GM19455 (cell line): Measurements from ENCODE around the gene RYR1.
"Not testable (repeated sequence)": the region's sequence is repeated elsewhere in the genome, so short reads cannot be mapped to it uniquely, and the experiment has no call there.

Experiments used
- ATAC-seq: cut with Tn5 transposase; IDR thresholded peaks from one replicate; pipeline ENCODE4 v1.9.1; 2021; ENCODE audit not compliant: unreplicated experiment

The RYR1 gene

DNA sequence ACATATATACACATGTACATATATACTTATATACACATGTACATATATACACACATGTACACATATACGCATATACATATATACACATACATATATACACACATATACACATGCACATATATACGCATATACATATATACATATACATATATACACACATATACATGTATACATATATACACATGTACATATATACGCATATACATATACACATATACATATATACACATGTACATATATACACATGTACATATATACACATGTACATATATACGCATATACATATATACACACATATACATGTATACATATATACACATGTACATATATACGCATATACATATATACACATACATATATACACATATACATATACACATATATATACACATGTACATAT, 169.4 kb downstream of the RYR1 start:
- ATAC-seq: not testable (repeated sequence)

DNA sequence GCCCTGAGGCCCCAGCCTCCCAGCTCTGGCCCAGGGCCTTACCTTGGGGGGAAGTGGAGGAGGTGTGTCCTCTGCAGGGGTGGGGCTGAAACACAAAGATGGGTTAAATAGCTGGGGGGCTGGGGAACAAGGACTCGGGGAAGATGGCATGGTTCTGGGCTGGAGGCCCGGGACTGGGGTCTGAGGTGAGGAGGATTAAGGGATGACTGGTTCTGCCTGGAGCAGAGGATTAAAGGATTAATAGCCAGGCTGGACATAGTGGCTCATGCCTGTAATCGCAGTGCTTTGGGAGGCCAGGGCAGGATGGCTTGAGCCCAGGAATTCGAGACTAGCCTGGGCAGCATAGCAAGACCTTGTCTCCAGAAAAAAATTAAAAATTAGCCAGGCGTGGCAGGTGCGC, 172.6 kb downstream of the RYR1 start:
- no peak for ATAC-seq

DNA sequence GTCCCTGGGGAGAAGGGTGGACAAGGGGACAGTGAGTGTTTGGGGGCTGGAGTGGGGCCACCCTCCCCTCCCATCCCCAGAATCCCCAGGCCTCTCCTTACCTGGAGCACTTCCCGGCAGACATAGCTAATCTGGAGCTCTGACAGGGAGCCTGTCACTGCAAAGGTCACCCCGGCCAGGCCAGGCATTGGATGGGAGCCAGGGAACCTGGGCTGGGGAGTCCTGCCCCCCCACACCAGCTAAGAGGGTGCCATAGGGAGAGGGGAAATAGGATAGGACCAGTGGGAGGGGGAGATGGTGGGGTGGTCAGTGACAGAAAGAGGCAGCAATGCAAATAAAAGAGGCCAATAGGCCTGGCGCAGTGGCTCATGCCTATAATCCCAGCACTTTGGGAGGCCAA, 180.8 kb downstream of the RYR1 start:
- no peak for ATAC-seq

- no peak for ATAC-seq
These were observed 181.6 kb downstream of the RYR1 start for GRCh38 chr19:38615007-38615581.

- no peak for ATAC-seq
These were observed 182.8 kb downstream of the RYR1 start for GRCh38 chr19:38616265-38616664.

DNA sequence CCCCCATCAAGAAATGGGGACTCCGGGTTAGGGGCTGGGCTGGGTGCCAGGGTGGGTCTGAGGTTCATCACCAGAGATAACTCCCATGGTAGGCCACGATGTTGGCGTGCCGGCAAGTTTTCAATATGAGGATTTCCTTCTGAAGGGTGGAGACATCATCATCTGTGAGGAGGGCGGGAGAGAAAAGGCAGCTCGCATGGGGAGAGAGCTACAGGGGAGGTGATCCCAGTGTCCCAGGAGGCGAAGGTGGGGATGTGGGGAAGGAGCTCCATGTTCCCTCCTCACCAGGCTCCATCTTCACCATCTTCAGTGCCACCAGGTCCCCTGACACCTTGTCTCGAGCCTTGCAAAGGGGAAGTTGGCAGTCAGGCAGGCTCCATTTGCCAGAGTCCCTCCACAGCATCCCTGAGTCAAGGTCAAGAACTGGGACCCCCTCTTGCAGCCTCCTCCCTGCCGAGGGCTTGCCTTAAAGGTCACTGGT, 183.8 kb downstream of the RYR1 start:
- ATAC-seq: no peak

DNA sequence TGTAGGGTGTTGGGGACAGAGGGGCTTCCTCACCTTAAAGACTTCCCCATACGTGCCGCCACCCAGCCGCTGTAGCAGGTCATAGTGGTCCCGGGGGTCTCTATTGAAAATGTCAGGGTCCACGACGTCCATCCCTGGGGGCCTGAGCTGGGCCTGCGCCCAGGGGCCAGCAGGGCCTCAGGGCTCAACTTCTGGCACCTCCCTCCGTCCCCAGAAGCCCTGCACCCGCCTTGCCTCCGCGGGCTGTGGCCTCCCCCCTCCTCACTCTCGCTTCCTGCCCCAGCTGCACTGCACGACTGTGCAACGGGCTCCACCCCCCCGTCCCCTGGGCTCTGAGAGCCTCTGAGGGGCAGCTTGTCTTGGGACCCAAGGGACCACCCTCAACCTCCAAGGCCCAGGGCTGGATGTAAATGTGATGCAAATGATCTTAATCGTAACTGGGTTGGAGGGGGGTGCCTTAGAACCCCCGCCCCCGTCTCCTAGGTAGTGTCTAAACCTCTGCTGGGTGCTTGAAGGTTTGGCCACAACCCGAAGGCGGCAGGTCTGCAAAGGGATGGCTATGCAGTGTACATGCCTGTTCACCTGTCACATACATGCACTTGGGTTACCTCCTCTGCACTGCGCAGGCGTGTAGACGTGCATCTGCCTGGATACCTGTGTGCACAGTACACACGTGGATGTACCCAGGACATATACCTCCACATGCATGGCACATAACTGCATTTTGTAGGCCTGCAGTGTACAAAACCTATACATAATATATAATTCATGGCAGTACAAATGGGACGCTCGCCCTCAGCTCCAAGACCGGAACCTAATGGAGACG, 184.5 kb downstream of the RYR1 start, which contains the start of gene MAP4K1:
Gene MAP4K1, minus strand, starts transcription at position 190 of the 826 bp plus-strand sequence. Its CDS starts 58 bp downstream, at position 132.
- peak; percentile 56 for ATAC-seq

- ATAC-seq: peak; percentile 46
These were observed 185.3 kb downstream of the RYR1 start, which contains the start of gene EIF3K for GRCh38 chr19:38618590-38619360. Gene EIF3K (plus strand): TSS chr19:38619188. CDS start chr19:38619269, 81 bp downstream.

- peak; percentile 11 for ATAC-seq
These were observed 186.1 kb downstream of the RYR1 start for GRCh38 chr19:38619361-38620174.

DNA sequence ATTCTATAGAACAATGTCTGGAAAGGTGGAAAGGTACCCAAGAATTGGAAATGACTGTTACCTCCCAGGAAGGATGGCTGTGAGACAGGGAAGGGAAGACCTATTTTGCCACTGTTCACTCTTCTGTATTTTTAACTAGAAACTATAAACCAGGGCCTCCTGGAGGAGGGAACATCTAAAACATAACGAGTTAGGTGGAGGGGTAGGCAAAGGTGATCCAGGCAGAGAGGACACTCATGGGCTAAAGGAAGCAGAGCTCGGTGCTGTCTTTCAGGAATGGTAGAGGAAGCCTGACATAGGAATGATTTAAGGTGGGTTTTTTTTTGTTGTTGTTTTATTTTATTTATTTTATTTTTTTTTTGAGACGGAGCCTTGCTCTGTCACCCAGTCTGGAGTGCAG, 191.3 kb downstream of the RYR1 start:
- ATAC-seq: no peak

DNA sequence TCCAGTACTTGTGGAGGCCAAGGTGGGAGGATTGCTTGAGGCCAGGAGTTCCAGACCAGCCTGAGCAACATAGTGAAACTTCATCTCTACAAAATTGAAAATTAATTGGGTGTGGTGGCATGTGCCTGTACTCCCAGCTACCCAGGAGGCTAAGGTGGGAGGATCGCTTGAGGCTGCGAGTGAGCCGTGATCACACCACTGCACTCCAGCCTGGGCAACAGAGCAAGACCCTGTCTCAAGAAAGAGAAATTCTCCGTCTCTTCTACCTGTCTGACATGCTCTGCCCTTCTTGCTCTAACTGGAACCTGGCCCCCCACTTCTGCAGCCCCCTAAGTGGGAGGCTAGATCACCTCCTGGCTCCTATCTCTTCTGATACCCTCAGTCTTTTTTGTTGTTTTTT, 192.9 kb downstream of the RYR1 start:
- ATAC-seq: no peak

- no peak for ATAC-seq
These were observed 196.1 kb downstream of the RYR1 start for GRCh38 chr19:38629568-38629967.

DNA sequence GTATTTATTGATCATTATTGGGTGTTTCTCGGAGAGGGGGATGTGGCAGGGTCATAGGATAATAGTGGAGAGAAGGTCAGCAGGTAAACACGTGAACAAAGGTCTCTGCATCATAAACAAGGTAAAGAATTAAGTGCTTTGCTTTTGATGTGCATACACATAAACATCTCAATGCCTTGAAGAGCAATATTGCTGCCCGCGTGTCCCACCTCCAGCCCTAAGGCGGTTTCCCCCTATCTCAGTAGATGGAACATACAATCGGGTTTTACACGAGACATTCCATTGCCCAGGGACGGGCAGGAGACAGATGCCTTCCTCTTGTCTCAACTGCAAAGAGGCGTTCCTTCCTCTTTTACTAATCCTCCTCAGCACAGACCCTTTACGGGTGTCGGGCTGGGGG, 197.8 kb downstream of the RYR1 start:
- not testable (repeated sequence) for ATAC-seq

- not testable (repeated sequence) for ATAC-seq
These were observed 198.5 kb downstream of the RYR1 start for GRCh38 chr19:38631811-38632475.

GRCh38 chr19:38632476-38633213, 199.2 kb downstream of the RYR1 start:
- no peak for ATAC-seq

- ATAC-seq: no peak
These were observed 201.4 kb downstream of the RYR1 start for GRCh38 chr19:38634757-38635482.

- ATAC-seq: no peak
These were observed 202.2 kb downstream of the RYR1 start for GRCh38 chr19:38635483-38636399.
